GM21528 (cell line): ENCODE measurements around the gene AKNA.

Experiments used
- ATAC-seq: cut with Tn5 transposase; IDR thresholded peaks from one replicate; pipeline ENCODE4 v1.9.1; 2021; ENCODE audit warnings: mild to moderate bottlenecking, moderate library complexity; ENCODE audit not compliant: unreplicated experiment, low FRiP score

The AKNA gene

GRCh38 chr9:114311571-114312512 is 75.9 kb downstream of the AKNA start:
- no peak for ATAC-seq

DNA sequence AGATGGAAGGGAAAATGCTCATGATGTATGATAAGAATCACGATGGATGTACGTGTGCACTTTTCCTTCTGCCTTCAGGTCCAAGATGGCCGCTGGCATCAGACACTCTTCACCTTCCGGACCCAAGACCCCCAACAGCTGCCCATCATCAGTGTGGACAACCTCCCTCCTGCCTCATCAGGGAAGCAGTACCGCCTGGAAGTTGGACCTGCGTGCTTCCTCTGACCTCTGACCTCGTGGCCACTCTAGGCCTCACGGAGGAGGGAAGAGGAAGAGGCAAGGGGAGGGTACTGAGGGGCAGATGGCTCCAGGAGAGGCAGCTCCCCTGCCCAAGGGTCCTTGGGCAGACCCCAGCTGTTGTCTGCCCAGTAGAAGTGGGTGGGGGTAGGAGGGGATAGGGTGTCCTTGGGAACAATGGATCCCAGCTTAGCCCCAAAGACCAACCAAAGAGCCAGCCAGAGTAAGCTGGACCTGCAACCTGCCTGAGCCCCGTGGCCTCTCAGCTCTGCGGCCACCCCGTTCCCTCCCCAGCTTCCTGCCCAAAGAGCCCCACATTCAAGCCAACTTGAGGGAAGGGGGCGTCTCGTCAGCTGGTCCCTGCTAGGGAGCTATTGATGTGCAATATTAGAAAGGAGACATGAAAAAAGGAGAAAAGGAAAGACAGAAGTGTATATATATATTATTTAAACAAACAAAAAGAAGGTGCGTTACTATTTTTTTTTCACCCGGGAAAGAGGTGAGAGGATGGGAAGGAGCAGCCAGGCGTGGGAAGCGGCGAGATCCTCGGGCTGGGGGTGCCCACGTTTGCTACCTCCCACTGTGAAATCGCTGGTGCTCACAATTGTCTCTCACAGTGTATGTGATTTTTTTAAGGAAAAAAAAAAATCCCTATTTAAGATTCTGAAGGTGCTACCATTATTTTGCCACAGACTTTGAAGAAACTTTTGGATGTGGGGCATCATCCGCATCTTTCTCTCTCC is 77.0 kb downstream of the AKNA start:
- ATAC-seq = no peak

DNA sequence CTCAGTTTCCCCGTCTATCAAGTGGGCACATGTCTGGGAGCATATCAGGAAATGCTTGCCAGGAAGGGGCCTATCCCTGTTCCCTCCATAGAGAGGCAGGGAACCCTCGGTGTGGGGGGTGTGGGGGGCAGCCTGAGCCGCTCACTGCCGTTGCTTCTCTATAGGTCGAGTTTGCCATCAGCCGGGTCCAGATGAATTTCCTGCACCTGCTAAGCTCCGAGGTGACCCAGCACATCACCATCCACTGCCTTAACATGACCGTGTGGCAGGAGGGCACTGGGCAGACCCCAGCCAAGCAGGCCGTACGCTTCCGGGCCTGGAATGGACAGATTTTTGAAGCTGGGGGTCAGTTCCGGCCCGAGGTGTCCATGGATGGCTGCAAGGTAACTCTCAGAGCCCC is 78.7 kb downstream of the AKNA start:
- no peak for ATAC-seq

DNA sequence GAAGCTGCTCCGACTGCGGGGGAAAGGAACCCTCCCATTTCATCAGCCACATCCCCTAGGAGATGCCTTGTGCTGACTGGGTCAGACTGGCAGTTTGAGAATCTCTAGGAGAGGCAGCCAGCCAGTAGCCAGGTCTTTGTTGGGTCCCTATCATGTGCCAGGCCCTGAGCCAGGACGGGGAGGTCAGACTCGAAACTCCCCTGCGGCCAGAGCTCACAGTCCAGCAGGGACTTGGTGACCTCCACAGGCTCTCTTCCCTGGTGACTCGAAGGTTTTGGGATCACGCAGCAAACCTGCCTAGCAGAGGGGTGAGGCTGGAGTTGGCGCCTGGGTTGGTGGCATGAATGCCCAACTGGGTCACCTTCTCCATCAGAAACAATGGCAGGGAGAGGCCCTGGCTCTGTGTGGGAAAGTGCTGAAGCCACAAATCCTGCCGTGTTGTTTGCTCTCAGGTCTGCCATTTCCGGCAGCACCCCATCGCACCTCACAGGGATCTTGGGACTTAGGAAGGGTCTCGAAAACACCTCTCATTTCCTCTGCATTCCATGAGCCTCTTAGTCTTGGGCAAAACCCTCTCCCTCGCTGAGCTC is 79.3 kb downstream of the AKNA start:
- no peak for ATAC-seq

GRCh38 chr9:114307899-114308267 is 79.9 kb downstream of the AKNA start:
- ATAC-seq = no peak

DNA sequence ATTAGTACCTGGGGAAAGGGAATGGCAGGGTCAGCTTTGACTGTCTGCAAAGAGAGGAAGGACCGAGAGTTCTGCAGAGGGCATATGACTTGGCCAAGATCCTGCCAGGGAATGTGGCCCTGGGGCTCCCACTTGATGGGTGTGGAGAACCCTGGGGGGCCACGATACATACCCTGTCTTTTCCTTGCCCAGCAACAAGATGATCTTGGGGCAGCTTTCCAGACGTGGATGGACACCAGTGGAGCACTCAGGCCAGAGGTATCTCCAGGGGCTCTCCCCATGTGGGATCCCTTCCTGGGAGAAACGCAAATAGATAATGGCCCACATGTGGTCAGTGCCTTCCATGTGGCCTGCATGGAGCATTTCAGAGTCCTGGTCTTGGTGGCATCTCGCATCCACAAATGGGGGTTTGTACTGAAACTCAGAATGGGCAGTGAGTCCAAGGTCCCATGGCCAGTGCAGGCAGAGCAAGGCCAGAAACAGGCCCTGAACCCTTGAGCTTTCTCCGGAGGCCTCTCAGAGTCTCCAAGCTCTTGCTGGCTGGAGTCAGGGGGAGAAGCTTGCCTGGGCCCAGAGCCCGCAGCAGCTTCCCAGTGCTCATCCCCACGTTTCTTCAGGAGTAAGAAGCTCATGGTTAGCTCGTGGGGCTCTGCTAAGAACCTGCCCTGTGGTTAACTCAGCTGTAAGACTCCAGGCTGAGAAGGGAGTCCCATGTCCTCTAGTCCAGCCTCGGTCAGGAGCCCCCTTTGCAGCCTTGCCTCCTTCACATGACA is 83.2 kb downstream of the AKNA start:
- ATAC-seq = no peak

DNA sequence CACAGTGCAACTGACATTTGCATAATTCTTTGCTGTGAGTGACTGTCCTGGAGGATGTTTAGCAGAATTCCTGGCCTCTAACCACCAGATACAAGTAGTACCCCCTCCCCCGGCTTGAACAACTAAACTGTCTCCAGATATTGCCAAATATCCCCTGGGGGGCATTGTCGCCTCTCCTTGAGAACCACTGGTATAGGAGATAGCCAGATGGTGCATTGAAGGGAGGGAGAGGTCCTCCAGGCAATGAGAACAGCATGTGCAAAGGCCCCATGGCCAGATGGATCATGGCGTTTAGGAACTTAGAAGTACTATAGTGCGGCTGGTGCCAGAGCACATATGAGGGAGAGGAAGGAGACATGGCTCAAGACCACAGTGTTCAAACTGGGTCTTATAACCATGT is 83.8 kb downstream of the AKNA start:
- ATAC-seq = no peak

GRCh38 chr9:114303571-114303970 is 84.2 kb downstream of the AKNA start:
- ATAC-seq = no peak

DNA sequence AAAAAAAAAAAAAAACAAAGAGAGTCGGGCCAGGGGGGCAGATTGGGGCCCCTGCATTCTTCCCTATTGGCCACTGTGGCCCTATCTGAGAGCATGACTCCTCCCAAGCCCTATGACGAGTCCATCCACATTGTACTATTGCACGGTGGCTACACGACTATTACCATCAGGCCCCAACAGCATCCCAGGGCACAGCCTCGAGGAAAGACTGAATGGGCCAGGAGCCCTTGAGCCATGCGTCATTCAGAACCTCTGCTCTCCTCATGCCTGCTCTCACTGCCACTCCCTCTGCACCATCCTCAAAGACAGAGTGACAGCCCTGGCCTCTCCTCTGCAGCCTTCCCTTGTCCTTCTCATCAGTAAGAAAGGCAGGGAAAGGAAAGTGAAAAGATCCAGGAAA is 85.1 kb downstream of the AKNA start:
- ATAC-seq = no peak

DNA sequence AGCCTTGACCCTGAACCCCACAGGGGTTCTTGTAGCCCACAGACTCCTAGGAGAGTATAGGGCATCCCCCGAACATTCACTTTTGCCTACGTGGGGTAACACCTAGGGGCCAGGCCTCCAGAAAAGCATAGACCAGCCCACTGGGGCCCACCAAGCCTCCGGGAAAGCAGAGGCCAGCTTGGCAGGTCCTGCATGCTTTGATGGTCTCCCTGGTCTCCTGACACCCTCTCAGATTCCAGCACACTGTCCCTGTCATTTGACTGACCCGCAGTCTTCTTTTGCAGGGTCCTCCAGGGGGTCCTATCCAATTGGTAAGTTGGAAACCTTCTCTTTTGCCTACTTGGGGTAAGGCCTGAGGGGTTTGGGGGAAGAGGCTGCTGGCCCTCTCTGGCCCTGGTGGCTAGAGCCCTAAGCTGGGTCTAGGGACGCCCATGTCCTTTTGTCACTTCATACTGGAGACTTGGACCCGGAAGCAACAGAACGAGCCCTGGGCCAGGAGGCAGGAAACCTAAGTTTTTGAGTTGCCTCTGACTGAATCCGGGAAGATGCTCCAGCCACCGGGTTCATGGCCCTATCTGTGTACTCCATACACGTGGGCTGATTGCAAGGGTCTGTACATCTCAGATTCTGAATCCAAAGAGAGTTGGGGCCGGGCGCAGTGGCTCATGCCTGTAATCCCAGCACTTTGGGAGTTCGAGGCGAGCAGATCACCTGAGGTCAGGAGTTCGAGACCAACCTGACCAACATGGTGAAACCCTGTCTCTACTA is 85.8 kb downstream of the AKNA start:
- no peak for ATAC-seq

GRCh38 chr9:114300846-114301797 is 86.7 kb downstream of the AKNA start:
- ATAC-seq = no peak

DNA sequence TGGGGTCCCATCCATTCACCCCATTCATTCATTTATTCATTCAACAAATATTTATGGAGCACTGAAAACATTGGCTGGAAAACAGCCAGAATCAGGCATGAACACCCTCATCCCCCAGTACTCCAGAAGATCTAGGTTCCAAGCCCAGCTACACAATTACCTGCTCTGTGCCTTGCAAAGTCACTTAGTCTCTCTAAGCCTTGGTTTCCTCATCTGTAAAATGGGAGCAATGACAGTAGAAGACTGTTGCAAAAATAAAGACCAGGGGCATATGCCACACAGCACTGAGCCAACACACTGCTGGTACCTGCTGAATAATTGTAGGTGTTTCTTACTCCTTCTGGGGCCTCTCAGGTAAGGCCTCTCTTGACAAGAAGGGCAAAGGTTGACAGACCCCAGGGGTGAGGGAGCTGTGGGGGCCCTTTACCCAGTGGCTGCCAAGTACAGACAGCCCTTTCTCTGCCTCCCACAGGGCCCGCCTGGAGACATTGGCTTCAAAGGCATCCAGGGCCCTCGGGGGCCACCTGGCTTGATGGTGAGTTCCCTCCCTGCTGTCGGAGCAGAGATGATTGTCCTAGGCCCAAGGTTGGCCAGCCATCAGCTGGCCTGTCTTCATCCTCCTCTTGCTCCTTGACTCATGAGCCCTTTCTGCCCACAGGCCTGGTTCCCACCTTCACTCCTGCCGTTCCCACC is 87.5 kb downstream of the AKNA start:
- ATAC-seq = no peak

DNA sequence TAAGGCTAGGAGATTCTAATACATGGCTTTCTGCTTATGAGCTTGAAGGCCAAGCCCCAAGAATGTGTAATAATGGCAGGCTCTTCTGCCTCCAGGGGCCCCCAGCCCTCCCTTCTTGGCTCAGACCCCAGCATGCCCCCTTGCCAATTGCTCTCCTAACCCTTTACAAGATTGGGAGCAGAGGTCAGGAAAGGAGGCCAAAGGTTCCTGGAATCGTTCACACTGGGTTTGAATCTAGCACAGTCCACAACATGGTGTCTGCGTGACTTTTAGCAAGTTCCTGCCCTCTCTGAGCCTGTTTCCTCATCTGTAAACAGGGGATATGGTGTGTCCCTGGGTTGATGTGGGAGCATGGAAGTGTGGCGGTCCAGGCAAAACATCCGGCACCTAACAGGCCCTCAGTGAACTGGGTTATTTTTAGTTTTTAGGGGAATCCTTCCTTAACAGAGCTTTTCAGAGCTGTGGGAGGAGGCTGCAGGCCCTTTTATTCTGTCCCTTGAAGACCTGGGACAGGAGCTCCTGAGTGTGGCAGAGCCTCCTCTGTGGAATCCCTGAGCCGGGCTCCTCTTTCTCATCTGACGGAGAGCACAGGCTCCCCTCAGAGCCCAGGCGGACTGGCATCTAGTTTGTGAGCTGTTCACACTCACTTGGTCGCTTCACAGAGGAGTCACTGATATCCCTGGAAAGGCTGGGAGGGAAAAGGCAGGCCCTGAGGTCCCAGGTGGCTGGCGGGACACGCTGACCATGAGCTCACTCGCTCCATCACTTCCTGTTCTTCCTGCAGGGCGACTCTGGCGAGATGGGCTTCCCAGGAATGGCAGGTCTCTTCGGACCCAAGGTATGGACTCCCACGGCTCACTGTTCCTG is 88.3 kb downstream of the AKNA start:
- no peak for ATAC-seq

GRCh38 chr9:114296338-114296737 is 91.4 kb downstream of the AKNA start:
- no peak for ATAC-seq

- no peak for ATAC-seq
These were observed 93.1 kb downstream of the AKNA start for GRCh38 chr9:114294664-114295063.

GRCh38 chr9:114291886-114292590 is 95.7 kb downstream of the AKNA start:
- no peak for ATAC-seq
